GM12872 (cell line): ENCODE results near the gene LRRK1.

Source experiments
- TF ChIP-seq, protein P1 (sequence below): IDR thresholded peaks from 3 replicates; pipeline ENCODE4 v1.5.1; 2011; ENCODE audit warnings: low read depth, mild to moderate bottlenecking, low read length, moderate library complexity; ENCODE audit not compliant: insufficient read depth

Gene LRRK1

DNA sequence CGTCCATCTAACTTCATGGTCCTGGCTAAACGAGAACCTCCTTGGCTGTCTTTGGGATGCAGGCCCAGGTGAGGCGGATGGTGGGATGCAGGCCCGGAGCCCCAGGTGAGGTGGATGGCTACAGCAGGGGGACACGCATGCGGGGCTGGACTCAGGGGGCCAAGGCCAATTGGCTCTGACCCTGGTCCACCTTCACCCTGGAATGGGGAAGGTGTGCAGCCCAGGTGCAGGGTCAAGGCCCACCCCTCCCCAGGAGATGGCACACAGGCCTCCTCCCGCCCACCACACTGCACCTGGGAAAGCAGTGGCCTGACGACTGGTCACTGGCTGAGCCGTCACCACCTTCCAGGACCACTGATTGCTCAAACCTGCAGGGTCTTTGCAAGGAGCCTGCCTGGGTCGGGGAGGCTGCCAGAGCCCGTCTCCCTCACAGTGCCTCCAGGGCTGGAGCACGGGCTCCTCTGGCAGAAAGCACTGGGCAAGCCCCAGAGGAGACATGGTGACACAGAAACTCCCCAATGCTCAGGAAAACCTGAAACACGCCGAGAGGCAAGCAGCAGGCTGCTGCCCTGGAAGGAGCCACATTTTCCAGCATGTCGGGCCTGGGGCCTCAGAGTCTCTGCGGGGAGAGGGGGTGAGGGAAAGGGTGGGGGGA is 159.6 kb downstream of the LRRK1 start:
- TF ChIP-seq, protein P1, sequence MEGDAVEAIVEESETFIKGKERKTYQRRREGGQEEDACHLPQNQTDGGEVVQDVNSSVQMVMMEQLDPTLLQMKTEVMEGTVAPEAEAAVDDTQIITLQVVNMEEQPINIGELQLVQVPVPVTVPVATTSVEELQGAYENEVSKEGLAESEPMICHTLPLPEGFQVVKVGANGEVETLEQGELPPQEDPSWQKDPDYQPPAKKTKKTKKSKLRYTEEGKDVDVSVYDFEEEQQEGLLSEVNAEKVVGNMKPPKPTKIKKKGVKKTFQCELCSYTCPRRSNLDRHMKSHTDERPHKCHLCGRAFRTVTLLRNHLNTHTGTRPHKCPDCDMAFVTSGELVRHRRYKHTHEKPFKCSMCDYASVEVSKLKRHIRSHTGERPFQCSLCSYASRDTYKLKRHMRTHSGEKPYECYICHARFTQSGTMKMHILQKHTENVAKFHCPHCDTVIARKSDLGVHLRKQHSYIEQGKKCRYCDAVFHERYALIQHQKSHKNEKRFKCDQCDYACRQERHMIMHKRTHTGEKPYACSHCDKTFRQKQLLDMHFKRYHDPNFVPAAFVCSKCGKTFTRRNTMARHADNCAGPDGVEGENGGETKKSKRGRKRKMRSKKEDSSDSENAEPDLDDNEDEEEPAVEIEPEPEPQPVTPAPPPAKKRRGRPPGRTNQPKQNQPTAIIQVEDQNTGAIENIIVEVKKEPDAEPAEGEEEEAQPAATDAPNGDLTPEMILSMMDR: no peak

DNA sequence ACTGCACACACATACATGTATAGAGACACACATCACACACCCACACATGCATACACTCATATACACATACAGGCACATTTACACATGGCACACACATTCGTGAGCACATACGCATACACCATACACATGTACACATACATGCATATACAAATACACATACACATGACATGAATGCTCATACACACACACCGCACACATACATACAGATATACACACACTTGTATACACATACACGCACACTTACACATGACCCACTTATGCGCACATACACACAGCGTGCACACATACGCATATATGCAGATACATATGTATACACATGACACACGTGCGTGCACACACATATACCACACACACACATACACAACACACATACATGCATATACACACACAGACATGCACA is 162.7 kb downstream of the LRRK1 start:
- TF ChIP-seq, protein P1: no peak

DNA sequence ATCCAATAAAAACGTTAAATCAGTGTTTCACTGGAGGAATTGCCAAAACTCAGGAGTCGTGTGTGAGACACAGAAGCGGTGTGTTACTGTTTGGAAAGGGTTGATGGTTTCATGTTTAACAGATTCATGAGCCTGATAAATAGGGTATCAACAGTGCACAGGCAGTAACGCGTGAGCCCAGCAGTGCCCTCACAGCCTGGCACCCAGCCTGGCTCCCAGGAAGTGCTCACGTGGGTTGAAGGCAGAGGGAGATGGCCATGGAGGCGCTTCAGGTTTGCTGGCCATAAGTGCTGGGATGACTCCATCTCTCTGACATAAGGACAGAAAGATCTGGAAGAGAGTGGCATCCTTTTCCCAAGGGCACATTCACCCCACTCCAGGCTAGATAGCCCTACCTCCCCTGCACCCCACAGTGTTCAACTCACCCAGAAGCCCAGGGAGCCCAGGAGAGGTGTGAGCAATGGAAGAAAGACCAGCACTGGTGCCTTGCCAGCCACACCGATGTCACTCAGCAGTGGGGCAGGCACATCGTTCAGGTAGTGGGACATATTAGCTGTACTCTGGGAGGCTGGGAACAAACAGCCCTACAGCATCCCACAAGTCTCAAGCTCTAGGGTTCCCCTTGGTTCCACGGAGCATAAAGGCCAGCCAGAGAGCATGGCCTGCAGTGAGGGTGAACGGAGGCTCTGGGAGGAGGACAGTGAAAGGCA is 164.3 kb downstream of the LRRK1 start:
- TF ChIP-seq, protein P1: no peak

DNA sequence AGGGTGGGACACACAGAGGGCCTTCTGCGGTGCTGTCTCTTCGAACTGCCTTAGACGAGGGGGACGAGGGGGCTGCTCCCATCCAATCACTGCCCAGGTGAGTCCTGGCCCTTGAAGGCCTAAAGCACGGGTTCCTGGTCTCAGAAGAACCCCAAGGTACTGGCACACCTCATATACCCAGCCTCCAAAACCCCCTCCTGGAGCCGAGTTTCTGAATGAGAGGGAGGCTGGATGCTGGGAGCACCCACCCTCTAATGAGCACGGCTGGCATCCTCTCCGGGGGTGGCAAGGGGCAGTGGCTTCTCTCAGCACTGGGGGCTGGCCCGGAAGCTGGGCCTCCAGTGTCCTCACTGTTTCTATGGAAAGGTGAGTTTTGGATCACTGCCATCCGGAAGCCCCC is 165.6 kb downstream of the LRRK1 start:
- TF ChIP-seq, protein P1: no peak

DNA sequence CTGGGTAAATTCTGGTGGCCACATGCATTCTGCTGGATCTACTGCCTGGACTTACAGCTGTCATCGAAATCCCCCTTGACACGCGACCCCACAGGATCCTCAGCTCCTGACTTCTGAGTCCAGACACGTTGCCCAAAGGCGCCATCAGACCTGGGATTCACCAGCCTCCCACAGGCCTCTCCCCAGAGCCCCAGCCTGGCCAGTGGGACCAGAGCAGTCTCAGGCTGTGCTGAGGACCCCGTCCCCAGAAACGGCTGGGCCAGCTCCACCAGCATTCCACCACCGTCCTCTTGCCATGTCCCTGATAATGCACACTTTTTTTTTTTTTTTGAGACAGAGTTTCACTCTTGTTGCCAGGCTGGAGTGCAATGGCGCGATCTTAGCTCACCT is 166.1 kb downstream of the LRRK1 start:
- TF ChIP-seq, protein P1: no peak

DNA sequence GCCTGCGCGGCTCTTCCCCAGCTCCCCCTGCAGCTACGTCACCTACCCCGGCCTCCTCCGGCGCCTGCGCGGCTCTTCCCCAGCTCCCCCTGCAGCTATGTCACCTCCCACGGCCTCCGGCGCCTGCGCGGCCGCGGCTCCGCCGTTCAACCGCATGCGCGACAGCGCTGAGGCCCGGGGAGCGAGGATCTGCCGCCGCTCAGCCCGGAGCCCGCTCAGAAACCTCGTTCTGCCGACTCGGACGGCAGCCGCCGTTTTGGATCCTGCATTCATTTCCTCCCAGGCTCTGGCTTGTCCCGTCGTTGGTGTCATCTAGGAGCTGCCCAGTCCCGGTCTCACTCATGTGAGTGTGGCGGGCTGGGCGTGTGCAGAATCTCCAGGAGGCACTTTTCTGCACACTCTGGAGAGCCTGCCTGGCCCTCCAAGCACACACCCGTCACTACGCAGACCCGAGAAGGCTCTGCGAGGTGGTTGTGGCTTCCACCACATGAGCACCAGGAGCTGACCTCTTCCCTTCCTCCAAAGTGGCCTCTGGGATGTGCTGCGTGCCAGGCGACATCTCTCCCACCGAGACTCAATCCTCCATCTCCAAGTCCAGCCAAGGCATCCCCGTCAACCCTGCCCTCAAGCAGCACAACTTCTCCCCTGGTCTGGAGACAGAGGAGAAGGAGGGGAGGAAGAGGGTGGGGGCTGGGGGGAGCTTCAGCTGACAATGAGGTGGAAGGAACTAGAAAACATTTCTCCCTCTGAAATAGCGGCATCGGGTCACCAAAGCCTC is 167.4 kb downstream of the LRRK1 start:
- TF ChIP-seq, protein P1: no peak

DNA sequence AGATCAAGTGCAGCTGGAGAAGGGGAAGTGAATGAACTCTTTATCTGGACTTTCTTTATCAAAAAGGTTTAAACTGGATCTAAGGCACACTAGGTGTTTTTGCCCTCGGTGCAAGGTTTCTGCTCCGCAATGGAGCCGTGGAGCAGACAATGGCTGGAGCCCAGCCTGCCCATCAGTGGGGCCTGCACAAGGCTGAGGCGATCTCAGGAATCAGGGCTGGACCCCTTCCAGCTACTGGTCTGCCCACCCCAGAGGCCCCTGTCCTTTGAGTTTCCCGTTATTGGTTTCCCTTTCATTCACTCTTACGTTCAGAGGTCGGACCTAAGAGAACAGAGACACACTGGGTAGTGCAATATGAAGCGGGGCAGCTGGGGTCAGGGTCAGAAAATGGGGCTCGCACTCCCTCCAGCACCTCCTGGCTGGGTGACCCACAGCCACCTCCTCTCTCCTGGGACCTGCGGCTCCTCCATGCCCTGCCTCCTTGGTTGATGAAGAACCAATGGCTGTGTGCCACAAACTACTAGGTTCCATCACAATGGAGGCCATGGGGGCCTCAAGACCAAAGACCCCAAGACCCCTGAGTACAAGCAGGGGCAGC is 168.1 kb downstream of the LRRK1 start:
- TF ChIP-seq, protein P1: no peak
